Endothelial cell (in vitro differentiated cells): ENCODE measurements around the gene PLCXD1. TPM values are rescaled to one million over a fixed set of nuclear protein-coding genes. Genes with fewer than 3 reads are reported as not detected.
"Not testable (repeated sequence)": the region's sequence is repeated elsewhere in the genome, so short reads cannot be mapped to it uniquely, and the experiment has no call there.

Source experiments
- DNase-seq: peaks from one replicate; pipeline ENCODE4 v3.0.0; 2021; ENCODE audit warnings: low spot score
- H3K27ac Mint-ChIP-seq: one replicate; pipeline ENCODE4 v1.8.0; 2021; ENCODE audit warnings: mixed read lengths, inconsistent platforms; ENCODE audit not compliant: unreplicated experiment
- H3K27me3 Mint-ChIP-seq: one replicate; pipeline ENCODE4 v1.8.0; 2021; ENCODE audit warnings: mild to moderate bottlenecking, moderate library complexity, mixed read lengths, inconsistent platforms; ENCODE audit not compliant: unreplicated experiment
- H3K36me3 Mint-ChIP-seq: one replicate; pipeline ENCODE4 v1.8.0; 2021; ENCODE audit warnings: mild to moderate bottlenecking, low read depth, mixed read lengths, inconsistent platforms; ENCODE audit not compliant: unreplicated experiment
- H3K4me1 Mint-ChIP-seq: one replicate; pipeline ENCODE4 v1.8.0; 2021; ENCODE audit warnings: mild to moderate bottlenecking, mixed read lengths, inconsistent platforms; ENCODE audit not compliant: unreplicated experiment
- H3K4me3 Mint-ChIP-seq: one replicate; pipeline ENCODE4 v1.8.0; 2021; ENCODE audit warnings: mild to moderate bottlenecking, mixed read lengths, inconsistent platforms; ENCODE audit not compliant: unreplicated experiment
- H3K9me3 Mint-ChIP-seq: one replicate; pipeline ENCODE4 v1.8.0; 2021; ENCODE audit warnings: mixed read lengths, inconsistent platforms; ENCODE audit not compliant: unreplicated experiment
- total RNA-seq: library from RNA; stranded (reverse); fragmentation: NEBNext Ultra II Directional; extraction: Animal tissue kit (Norgen Biotek cat#: 25700); gene quantifications from one replicate; pipeline ENCODE4 v1.2.1, GENCODE V29; 2021; ENCODE audit not compliant: unreplicated experiment
- TF ChIP-seq, protein P1 (sequence below): fragments of 200-600 bp; sonication (generic); IDR thresholded peaks from one replicate; pipeline ENCODE4 v1.5.0; 2021; ENCODE audit warnings: antibody characterized with exemption; ENCODE audit not compliant: unreplicated experiment

The PLCXD1 gene
- total RNA-seq, 1 donor from 2014 or later, result 21.7 TPM

DNA sequence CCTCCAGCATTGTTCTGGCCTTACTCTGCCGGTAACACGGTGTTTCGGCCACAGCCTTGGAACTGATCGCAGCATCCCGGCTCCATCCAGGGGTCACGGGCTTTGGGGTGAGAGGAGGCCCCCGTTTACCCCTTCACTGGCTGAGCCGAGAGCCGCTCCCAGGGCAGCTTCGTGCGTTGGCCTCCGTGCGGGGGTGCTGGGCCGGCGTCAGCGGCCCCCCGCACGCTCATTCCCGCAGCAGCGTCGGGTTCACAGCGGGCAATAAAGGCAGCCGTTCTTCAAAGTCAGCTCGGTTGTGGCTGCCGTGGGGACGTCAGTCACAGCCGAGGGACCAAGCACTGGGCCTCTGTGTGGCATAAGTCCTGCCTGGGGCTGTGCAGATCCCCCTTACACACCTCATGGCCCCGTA lies 25.3 kb upstream of the PLCXD1 start:
- Mint-ChIP-seq H3K4me3 (no peak overlapping the region), H3K36me3 (peaks cover 19% of the 10 kb centered on the region), H3K27me3 (peaks cover 20% of the 10 kb centered on the region), H3K9me3 (peaks cover 28% of the 10 kb centered on the region), H3K4me1 (no peaks in the 10 kb centered on the region), H3K27ac (no peak overlapping the region)
- TF ChIP-seq, protein P1, sequence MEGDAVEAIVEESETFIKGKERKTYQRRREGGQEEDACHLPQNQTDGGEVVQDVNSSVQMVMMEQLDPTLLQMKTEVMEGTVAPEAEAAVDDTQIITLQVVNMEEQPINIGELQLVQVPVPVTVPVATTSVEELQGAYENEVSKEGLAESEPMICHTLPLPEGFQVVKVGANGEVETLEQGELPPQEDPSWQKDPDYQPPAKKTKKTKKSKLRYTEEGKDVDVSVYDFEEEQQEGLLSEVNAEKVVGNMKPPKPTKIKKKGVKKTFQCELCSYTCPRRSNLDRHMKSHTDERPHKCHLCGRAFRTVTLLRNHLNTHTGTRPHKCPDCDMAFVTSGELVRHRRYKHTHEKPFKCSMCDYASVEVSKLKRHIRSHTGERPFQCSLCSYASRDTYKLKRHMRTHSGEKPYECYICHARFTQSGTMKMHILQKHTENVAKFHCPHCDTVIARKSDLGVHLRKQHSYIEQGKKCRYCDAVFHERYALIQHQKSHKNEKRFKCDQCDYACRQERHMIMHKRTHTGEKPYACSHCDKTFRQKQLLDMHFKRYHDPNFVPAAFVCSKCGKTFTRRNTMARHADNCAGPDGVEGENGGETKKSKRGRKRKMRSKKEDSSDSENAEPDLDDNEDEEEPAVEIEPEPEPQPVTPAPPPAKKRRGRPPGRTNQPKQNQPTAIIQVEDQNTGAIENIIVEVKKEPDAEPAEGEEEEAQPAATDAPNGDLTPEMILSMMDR, result no peak
- DNase-seq, result no peak

DNA sequence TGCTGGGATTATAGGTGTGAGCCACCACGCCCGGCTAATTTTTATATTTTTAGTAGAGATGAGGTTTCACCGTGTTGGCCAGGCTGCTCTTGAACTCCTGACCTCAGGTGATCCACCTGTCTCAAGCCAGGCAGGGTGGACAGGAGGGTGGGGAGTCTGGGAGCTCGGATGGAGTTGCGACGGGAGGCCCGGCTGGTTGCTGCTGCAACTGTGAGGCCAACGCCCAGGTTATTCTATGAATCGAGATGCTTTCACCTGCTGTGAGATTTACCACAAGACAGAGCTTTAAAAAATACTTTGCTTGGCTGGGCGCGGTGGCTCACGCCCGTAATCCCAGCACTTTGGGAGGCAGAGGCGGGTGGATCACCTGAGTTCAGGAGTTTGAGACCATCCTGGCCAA lies 24.1 kb upstream of the PLCXD1 start:
- not testable (repeated sequence) for DNase-seq, H3K27ac Mint-ChIP-seq, H3K4me1 Mint-ChIP-seq, H3K4me3 Mint-ChIP-seq
- peaks cover 13% of the 10 kb centered on the region for H3K36me3 Mint-ChIP-seq
- H3K9me3 Mint-ChIP-seq, result peaks cover 25% of the 10 kb centered on the region
- H3K27me3 Mint-ChIP-seq, result peaks cover 18% of the 10 kb centered on the region

DNA sequence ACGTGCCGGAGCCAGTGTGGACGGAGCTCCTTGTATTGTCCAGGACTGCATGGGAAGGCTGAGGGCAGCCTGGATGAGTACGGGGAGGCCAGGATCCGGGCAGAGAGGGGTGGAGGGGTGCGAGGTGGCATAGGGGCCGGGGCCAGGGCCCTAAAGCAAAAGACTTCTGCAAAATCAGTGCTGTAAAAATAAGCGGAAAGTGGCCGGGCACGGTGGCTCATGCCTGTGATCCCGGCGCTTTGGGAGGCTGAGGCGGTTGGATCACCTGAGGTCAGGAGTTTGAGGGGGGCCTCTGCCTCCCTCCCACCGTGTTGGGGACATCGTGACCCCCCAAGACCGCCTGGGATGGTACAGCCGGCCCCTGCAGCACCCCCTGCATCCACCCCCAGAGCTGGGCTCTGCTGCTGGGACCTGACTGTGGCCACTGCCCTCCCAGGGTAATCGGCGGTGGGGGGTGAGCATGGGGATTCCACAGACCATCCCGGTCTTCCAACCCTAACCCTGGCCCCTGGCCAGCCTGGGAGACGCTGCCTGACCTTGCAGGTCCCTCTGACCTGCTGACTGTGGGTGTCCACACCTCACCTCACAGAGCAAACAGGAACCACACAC lies 23.4 kb upstream of the PLCXD1 start:
- no peak for DNase-seq
- Mint-ChIP-seq H3K9me3 (peaks cover 18% of the 10 kb centered on the region), H3K4me3 (no peak overlapping the region), H3K4me1 (no peaks in the 10 kb centered on the region), H3K27ac (no peak overlapping the region), H3K27me3 (peaks cover 11% of the 10 kb centered on the region), H3K36me3 (peaks cover 6% of the 10 kb centered on the region)
- TF ChIP-seq, protein P1, result no peak

DNA sequence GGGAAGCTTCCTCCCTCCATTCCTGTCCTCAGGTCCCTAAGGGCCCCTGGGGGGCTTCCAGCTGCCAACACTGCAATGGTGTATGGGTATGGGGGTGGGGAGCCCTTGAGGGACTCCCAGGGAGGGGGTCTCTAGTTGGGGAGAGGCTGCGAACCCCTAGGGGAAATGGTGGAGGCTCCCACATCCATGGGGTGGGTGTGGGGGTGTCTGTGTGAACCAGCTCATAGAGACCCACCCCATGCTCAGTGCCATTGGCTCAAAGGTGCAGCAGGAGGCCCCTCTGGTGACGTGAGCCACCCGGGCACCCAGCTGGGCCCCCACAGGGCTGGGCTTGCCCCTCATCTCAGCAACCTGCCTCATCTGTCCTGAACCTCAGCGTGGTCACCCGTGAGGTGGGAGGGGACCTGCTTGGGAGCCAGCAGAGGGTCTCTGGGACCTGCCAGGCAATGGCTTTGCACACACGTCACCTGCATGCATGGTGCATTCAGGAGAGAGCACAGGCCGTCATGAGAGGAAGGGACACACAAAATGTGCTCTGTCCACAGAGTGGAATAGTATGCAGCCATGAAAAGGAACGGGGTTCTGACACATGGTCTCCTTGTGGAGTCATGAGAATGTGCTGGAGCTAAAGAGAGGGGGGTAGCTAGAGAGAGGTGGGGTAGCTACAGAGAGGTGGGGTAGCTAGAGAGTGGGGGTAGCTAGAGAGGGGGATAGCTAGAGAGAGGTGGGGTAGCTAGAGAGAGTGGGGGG lies 22.7 kb upstream of the PLCXD1 start:
- no peak overlapping the region for H3K4me3 Mint-ChIP-seq
- TF ChIP-seq, protein P1, result no peak
- H3K9me3 Mint-ChIP-seq, result peaks cover 15% of the 10 kb centered on the region
- no peak overlapping the region for H3K27ac Mint-ChIP-seq
- H3K27me3 Mint-ChIP-seq, result peaks cover 9% of the 10 kb centered on the region
- DNase-seq, result no peak
- H3K4me1 Mint-ChIP-seq, result no peaks in the 10 kb centered on the region
- H3K36me3 Mint-ChIP-seq, result peaks cover 6% of the 10 kb centered on the region

DNA sequence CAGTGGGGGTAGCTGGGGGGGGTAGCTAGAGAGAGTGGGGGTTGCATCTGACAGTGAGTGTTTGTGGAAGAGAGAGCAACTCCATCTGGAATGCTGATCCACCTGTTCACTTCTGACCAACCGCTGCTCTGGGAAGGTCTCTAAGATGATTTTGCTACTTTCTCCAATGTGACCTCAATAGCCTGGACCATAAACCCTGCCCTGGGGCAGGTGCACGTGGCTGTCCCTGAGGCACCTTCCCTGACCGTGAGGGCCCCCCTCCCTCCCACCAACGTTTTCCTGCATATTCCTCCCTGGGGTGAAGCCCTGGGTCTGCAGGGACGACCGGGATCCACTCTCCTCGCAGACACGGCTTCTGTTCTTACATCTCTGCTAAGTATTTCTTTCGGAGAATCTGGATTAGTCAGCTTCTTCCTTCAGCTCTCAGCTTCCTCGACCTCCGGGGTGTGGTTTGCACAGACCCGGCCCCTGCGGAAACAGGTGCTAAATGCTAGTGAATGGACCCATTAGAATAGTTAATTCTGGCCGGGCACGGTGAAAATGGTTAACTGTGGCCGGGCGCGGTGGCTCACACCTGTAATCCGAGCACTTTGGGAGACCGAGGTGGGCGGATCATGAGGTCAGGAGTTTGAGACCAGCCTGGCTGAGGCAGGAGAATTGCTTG lies 21.4 kb upstream of the PLCXD1 start:
- Mint-ChIP-seq H3K4me3 (no peak overlapping the region), H3K27ac (no peak overlapping the region)
- DNase-seq, result no peak

More for the DNA sequence above, 21.4 kb upstream of the PLCXD1 start:
- Mint-ChIP-seq H3K36me3 (no peaks in the 10 kb centered on the region), H3K9me3 (peaks cover 7% of the 10 kb centered on the region), H3K27me3 (peaks cover 6% of the 10 kb centered on the region), H3K4me1 (no peaks in the 10 kb centered on the region)
- TF ChIP-seq, protein P1, result no peak
